Upper lobe of left lung (tissue), 4 donors: ENCODE results near the gene PRKD1.

Experiments used
- POLR2AphosphoS5 ChIP-seq, 2 donors: sonication (generic); formaldehyde crosslinking; IDR thresholded peaks; one replicate each; pipeline ENCODE4 v1.5.1; 2017; ENCODE audit warnings: antibody characterized with exemption in 2 of 2
- TF ChIP-seq, protein P1 (sequence below), 6 experiments: fragments of 450-650 bp in 4 of 6; fragments of 200-600 bp in 2 of 6; sonication (generic) in 2 of 6; IDR thresholded peaks; one replicate each; pipeline ENCODE4 v1.5.1; 2016 to 2019; ENCODE audit warnings: antibody characterized with exemption in 6 of 6

- TF ChIP-seq, protein P1, sequence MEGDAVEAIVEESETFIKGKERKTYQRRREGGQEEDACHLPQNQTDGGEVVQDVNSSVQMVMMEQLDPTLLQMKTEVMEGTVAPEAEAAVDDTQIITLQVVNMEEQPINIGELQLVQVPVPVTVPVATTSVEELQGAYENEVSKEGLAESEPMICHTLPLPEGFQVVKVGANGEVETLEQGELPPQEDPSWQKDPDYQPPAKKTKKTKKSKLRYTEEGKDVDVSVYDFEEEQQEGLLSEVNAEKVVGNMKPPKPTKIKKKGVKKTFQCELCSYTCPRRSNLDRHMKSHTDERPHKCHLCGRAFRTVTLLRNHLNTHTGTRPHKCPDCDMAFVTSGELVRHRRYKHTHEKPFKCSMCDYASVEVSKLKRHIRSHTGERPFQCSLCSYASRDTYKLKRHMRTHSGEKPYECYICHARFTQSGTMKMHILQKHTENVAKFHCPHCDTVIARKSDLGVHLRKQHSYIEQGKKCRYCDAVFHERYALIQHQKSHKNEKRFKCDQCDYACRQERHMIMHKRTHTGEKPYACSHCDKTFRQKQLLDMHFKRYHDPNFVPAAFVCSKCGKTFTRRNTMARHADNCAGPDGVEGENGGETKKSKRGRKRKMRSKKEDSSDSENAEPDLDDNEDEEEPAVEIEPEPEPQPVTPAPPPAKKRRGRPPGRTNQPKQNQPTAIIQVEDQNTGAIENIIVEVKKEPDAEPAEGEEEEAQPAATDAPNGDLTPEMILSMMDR (IDR thresholded peaks at IDR 0.05): no peak
- no peak for TF ChIP-seq POLR2AphosphoS5 (IDR thresholded peaks at IDR 0.05)
Observed at GRCh38 chr14:29653303-29653702, 274.3 kb downstream of the PRKD1 start.
